ENCODE data around the gene SAPCD2.
A peak's percentile ranks its signal among the peaks of the same experiment; 100 is the strongest.

Gene SAPCD2

DNA sequence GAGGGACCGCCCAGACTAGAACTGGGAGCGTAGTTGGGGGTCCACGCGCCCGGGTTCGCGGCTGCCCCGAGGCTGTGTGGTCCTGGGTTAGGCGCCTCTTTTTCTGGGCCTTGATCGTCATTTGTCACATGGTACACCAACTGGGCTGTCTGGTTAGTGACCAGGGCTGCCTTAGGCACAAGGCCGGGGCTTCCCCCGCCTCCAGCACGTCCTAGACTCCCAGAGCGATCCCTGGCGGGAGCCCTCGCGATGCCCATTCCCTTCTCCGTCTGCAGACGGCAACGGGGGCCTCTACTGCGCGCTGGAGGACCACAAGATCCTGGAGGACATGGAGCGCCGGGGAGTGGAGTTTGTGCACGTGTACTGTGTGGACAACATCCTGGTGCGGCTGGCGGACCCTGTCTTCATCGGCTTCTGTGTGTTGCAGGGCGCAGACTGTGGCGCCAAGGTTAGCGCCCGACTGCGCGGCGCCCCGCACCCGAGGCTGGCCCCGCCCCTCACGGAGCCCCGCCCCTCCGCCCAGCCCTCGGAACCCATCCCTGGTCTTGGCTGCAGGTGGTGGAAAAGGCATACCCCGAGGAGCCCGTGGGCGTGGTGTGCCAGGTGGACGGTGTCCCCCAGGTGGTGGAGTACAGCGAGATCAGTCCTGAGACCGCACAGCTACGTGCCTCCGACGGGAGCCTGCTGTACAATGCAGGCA lies 8.5 kb upstream of the SAPCD2 start:
- no peak overlapping the region for H3K4me3 ChIP-seq (ENCODE audit: low read depth, low read length)
- TF ChIP-seq, protein P1, sequence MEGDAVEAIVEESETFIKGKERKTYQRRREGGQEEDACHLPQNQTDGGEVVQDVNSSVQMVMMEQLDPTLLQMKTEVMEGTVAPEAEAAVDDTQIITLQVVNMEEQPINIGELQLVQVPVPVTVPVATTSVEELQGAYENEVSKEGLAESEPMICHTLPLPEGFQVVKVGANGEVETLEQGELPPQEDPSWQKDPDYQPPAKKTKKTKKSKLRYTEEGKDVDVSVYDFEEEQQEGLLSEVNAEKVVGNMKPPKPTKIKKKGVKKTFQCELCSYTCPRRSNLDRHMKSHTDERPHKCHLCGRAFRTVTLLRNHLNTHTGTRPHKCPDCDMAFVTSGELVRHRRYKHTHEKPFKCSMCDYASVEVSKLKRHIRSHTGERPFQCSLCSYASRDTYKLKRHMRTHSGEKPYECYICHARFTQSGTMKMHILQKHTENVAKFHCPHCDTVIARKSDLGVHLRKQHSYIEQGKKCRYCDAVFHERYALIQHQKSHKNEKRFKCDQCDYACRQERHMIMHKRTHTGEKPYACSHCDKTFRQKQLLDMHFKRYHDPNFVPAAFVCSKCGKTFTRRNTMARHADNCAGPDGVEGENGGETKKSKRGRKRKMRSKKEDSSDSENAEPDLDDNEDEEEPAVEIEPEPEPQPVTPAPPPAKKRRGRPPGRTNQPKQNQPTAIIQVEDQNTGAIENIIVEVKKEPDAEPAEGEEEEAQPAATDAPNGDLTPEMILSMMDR (IDR thresholded peaks at IDR 0.05; ENCODE audit: borderline replicate concordance, insufficient read depth, low read depth, low read length): no peak

DNA sequence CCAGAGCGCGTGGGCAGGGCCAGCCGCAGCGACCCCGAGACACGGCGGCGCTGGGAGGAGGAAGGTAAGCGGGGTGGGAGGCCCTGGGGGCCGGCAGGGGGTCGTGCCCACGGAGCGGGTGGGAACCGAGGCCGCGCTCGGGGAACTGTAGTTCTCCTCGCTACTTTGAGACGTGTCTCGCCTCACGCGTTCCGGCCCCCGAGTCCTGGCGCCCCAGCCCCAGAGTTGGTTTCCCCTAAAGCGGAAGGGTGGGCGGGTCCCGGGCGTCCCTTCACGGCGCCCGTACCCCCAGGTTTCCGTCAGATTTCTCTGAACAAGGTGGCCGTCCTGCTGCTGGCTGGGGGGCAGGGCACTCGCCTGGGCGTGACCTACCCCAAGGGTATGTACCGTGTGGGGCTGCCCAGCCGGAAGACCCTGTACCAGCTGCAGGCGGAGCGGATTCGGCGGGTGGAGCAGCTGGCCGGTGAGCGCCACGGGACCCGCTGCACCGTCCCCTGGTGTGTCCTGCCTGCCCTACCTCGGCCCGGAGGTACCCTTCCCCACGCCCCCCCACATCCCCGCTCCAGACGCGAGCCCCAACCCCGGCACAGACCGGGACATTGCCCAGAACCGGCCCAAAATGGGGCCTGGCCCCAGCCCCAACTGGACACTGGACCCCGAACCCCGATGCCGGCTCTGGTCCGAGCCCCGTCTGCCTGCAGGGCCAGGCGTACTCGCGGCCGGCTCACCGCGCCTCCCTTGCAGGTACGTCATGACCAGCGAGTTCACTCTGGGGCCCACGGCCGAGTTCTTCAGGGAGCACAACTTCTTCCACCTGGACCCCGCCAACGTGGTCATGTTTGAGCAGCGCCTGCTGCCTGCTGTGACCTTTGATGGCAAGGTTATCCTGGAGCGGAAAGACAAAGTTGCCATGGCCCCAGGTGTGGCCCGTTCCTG lies 7.7 kb upstream of the SAPCD2 start:
- TF ChIP-seq, protein P1 (IDR thresholded peaks at IDR 0.05; ENCODE audit: borderline replicate concordance, insufficient read depth, low read depth, low read length): no peak
- peak overlapping the region; percentile 86 for H3K4me3 ChIP-seq (ENCODE audit: low read depth, low read length)

- TF ChIP-seq, protein P1 (IDR thresholded peaks at IDR 0.05; ENCODE audit: borderline replicate concordance, insufficient read depth, low read depth, low read length): no peak
- H3K4me3 ChIP-seq (ENCODE audit: low read depth, low read length): peak within 1 kb of the TSS; percentile 86
Observed at GRCh38 chr9:137077010-137077747, 6.8 kb upstream of the SAPCD2 start, which contains the start of gene UAP1L1. Gene UAP1L1 (plus strand): TSS chr9:137077517. CDS start chr9:137077533, 16 bp downstream.

GRCh38 chr9:137076636-137077009 lies 6.3 kb upstream of the SAPCD2 start:
- H3K4me3 ChIP-seq (ENCODE audit: low read depth, low read length): peak overlapping the region; percentile 86
- TF ChIP-seq, protein P1 (IDR thresholded peaks at IDR 0.05; ENCODE audit: borderline replicate concordance, insufficient read depth, low read depth, low read length): no peak

GRCh38 chr9:137075275-137075775 lies 5.0 kb upstream of the SAPCD2 start:
- TF ChIP-seq, protein P1 (IDR thresholded peaks at IDR 0.05; ENCODE audit: borderline replicate concordance, insufficient read depth, low read depth, low read length): no peak
- H3K4me3 ChIP-seq (ENCODE audit: low read depth, low read length): no peak overlapping the region

DNA sequence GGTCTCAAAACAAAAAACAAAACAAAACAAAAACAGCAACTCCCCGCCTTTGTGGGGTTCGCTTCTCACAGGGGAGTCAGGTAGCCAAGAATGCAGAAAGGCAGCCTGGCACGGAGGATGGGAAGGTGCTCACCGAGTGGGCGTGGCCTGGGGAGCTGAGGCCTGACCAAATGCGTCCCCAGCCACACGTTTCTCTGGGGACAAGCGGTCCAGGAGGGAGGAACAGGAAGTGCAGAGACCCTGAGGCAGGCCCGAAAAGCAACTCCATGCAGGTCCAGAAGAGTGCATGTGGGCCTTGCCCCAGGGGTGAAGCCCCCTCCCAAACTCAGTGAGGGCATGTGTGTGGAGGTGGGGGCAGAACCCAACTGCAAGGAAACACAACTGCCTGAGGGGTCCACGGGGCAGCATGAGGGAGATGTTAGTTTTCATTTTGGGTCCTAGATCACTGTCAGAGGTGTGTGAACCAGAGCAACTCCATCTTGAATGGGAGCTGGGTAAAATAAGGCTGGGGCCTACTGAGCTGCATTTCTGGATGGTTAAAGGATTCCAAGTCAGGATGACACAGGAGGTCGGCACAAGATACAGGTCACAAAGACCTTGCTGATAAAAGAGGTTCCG lies 4.4 kb upstream of the SAPCD2 start:
- TF ChIP-seq, protein P1 (IDR thresholded peaks at IDR 0.05; ENCODE audit: borderline replicate concordance, insufficient read depth, low read depth, low read length): no peak

More for the DNA sequence above, 4.4 kb upstream of the SAPCD2 start:
- H3K4me3 ChIP-seq (ENCODE audit: low read depth, low read length): no peak overlapping the region

Data from GM12875 (cell line).